Adrenal gland (tissue), 5 donors: ENCODE results near the gene CALML4.

Experiments
- CTCF ChIP-seq, 6 experiments: fragments of 450-650 bp in 4 of 6; fragments of 200-600 bp in 2 of 6; sonication (generic) in 1 of 6; IDR thresholded peaks; 1 replicate in 5 of 6; 2 replicates in 1 of 6; pipeline versions ENCODE4 v1.5.1 to v1.8.0; 2016 to 2021; ENCODE audit warnings: antibody characterized with exemption in 6 of 6, mild to moderate bottlenecking in 2 of 6, moderate library complexity in 1 of 6
- POLR2A ChIP-seq, 2 donors: fragments of 450-650 bp; IDR thresholded peaks; one replicate each; pipeline ENCODE4 v1.6.1; 2017; ENCODE audit warnings: antibody characterized with exemption in 2 of 2, mild to moderate bottlenecking in 2 of 2, moderate library complexity in 1 of 2
- donor health status: DM: no; HTN: no; CAD: no.

GRCh38 chr15:68203486-68203885, 1.6 kb downstream of the CALML4 start:
- no peak for TF ChIP-seq POLR2A (IDR thresholded peaks at IDR 0.05)
- TF ChIP-seq CTCF (IDR thresholded peaks at IDR 0.05): no peak
